HEK293 (cell line): Measurements from ENCODE around the gene SLC18A3.

Experiments
- CTCF ChIA-PET: fragments of 350-600 bp; formaldehyde crosslinking; extraction: SDS; loops from one replicate; lab custom pipeline; 2021; ENCODE audit warnings: antibody characterized with exemption; lab: Yijun Ruan, JAX
- POLR2A ChIA-PET: fragments of 300-600 bp; formaldehyde crosslinking; extraction: SDS; loops from one replicate; lab custom pipeline; 2020; ENCODE audit warnings: antibody characterized with exemption, inconsistent platforms; lab: Yijun Ruan, JAX
- H3K27ac ChIP-seq: fragments of 200-500 bp; sonication (Bioruptor generic); 2 replicates; pipeline ENCODE4 v1.5.1; 2014; ENCODE audit warnings: low read depth, low read length, control low read depth, inconsistent platforms; ENCODE audit errors: extremely low read depth
- H3K36me3 ChIP-seq, 2 experiments: fragments of 200-500 bp in 1 of 2; sonication (Bioruptor generic) in 1 of 2; 1 replicate in 1 of 2; 2 replicates in 1 of 2; pipeline ENCODE4 v1.5.1; 2014 to 2017; ENCODE audit warnings: inconsistent platforms in 2 of 2, low read length in 2 of 2; ENCODE audit not compliant: control insufficient read depth in 2 of 2, insufficient read depth in 1 of 2
- H3K4me1 ChIP-seq: fragments of 200-500 bp; sonication (Bioruptor generic); 2 replicates; pipeline ENCODE4 v1.5.1; 2014; ENCODE audit warnings: mild to moderate bottlenecking, low read length, inconsistent platforms; ENCODE audit not compliant: control insufficient read depth, insufficient read depth
- H3K4me3 ChIP-seq: 2 replicates; pipeline ENCODE4 v1.5.1; 2011; ENCODE audit warnings: low read depth, mild to moderate bottlenecking, control low read depth, low read length, moderate library complexity
- H3K9me3 ChIP-seq: fragments of 200-500 bp; sonication (Bioruptor generic); 2 replicates; pipeline ENCODE4 v1.5.1; 2014; ENCODE audit warnings: low read depth, low read length, inconsistent platforms; ENCODE audit not compliant: control insufficient read depth, insufficient read depth
- FEZF1 ChIP-seq: fragments of 450-650 bp; formaldehyde crosslinking; IDR thresholded peaks from 2 replicates; pipeline ENCODE4 v1.5.1; 2016; ENCODE audit warnings: missing biosample characterization, missing genetic modification characterization
- IKZF3 ChIP-seq: fragments of 450-650 bp; IDR thresholded peaks from 2 replicates; pipeline ENCODE4 v1.5.0; 2018; ENCODE audit warnings: missing biosample characterization, mild to moderate bottlenecking, missing genetic modification characterization, moderate library complexity
- KLF1 ChIP-seq: fragments of 450-650 bp; formaldehyde crosslinking; IDR thresholded peaks from 2 replicates; pipeline ENCODE4 v1.5.1; 2016; ENCODE audit warnings: missing biosample characterization, missing genetic modification characterization
- SP3 ChIP-seq: fragments of 450-650 bp; formaldehyde crosslinking; IDR thresholded peaks from 2 replicates; pipeline ENCODE4 v1.5.1; 2016; ENCODE audit warnings: missing biosample characterization, missing genetic modification characterization
- YY2 ChIP-seq: fragments of 450-650 bp; formaldehyde crosslinking; IDR thresholded peaks from 2 replicates; pipeline ENCODE4 v1.5.1; 2016; ENCODE audit warnings: missing biosample characterization, missing genetic modification characterization
- ZEB2 ChIP-seq: fragments of 450-650 bp; formaldehyde crosslinking; IDR thresholded peaks from 2 replicates; pipeline ENCODE4 v1.5.1; 2016; ENCODE audit warnings: missing biosample characterization, missing genetic modification characterization
- ZFHX2 ChIP-seq: fragments of 450-650 bp; formaldehyde crosslinking; conservative IDR thresholded peaks from 2 replicates; pipeline ENCODE4 v1.5.1; 2016; ENCODE audit warnings: missing biosample characterization, missing genetic modification characterization
- ZFP37 ChIP-seq: fragments of 450-650 bp; formaldehyde crosslinking; IDR thresholded peaks from 2 replicates; pipeline ENCODE4 v1.5.1; 2016; ENCODE audit warnings: missing biosample characterization, missing genetic modification characterization
- ZIC2 ChIP-seq: fragments of 450-650 bp; formaldehyde crosslinking; IDR thresholded peaks from 2 replicates; pipeline ENCODE4 v1.5.1; 2016; ENCODE audit warnings: missing biosample characterization, missing genetic modification characterization
- ZNF132 ChIP-seq: fragments of 450-650 bp; formaldehyde crosslinking; IDR thresholded peaks from 2 replicates; pipeline ENCODE4 v1.5.1; 2017; ENCODE audit warnings: missing biosample characterization, missing genetic modification characterization, borderline replicate concordance
- ZNF175 ChIP-seq: fragments of 450-650 bp; formaldehyde crosslinking; IDR thresholded peaks from 2 replicates; pipeline ENCODE4 v1.5.1; 2016; ENCODE audit warnings: missing biosample characterization, missing genetic modification characterization
- ZNF223 ChIP-seq: fragments of 450-650 bp; formaldehyde crosslinking; IDR thresholded peaks from 2 replicates; pipeline ENCODE4 v1.5.1; 2016; ENCODE audit warnings: missing biosample characterization, missing genetic modification characterization
- ZNF23 ChIP-seq: fragments of 450-650 bp; formaldehyde crosslinking; IDR thresholded peaks from 2 replicates; pipeline ENCODE4 v1.5.1; 2016; ENCODE audit warnings: missing biosample characterization, missing genetic modification characterization, borderline replicate concordance
- ZNF48 ChIP-seq: fragments of 450-650 bp; formaldehyde crosslinking; IDR thresholded peaks from 2 replicates; pipeline ENCODE4 v1.5.1; 2016; ENCODE audit warnings: missing biosample characterization, missing genetic modification characterization
- ZNF558 ChIP-seq: fragments of 450-650 bp; formaldehyde crosslinking; IDR thresholded peaks from 2 replicates; pipeline ENCODE4 v1.5.1; 2016; ENCODE audit warnings: missing biosample characterization, missing genetic modification characterization
- ZNF560 ChIP-seq: fragments of 450-650 bp; formaldehyde crosslinking; IDR thresholded peaks from 2 replicates; pipeline ENCODE4 v1.5.1; 2017; ENCODE audit warnings: missing biosample characterization, missing genetic modification characterization, borderline replicate concordance
- ZNF571 ChIP-seq: fragments of 450-650 bp; formaldehyde crosslinking; IDR thresholded peaks from 2 replicates; pipeline ENCODE4 v1.5.0; 2017; ENCODE audit warnings: missing biosample characterization, missing genetic modification characterization
- ZNF600 ChIP-seq: fragments of 450-650 bp; formaldehyde crosslinking; IDR thresholded peaks from 2 replicates; pipeline ENCODE4 v1.5.1; 2016; ENCODE audit warnings: missing biosample characterization, missing genetic modification characterization
- ZNF624 ChIP-seq: fragments of 450-650 bp; formaldehyde crosslinking; IDR thresholded peaks from 2 replicates; pipeline ENCODE4 v1.5.1; 2017; ENCODE audit warnings: missing biosample characterization, missing genetic modification characterization
- ZNF677 ChIP-seq: fragments of 450-650 bp; IDR thresholded peaks from 2 replicates; pipeline ENCODE4 v1.5.0; 2018; ENCODE audit warnings: missing biosample characterization, mild to moderate bottlenecking, missing genetic modification characterization, moderate library complexity
- ZNF701 ChIP-seq: fragments of 450-650 bp; formaldehyde crosslinking; IDR thresholded peaks from 2 replicates; pipeline ENCODE4 v1.5.1; 2016; ENCODE audit warnings: missing biosample characterization, missing genetic modification characterization
- ZNF76 ChIP-seq: fragments of 450-650 bp; formaldehyde crosslinking; IDR thresholded peaks from 2 replicates; pipeline ENCODE4; 2016; ENCODE audit warnings: low read depth, missing biosample characterization, missing genetic modification characterization, borderline replicate concordance
- ZNF777 ChIP-seq: fragments of 450-650 bp; formaldehyde crosslinking; IDR thresholded peaks from 2 replicates; pipeline ENCODE4 v1.5.1; 2017; ENCODE audit warnings: missing biosample characterization, missing genetic modification characterization, borderline replicate concordance
- ZNF843 ChIP-seq: fragments of 450-650 bp; formaldehyde crosslinking; IDR thresholded peaks from 2 replicates; pipeline ENCODE4 v1.5.1; 2016; ENCODE audit warnings: missing biosample characterization, missing genetic modification characterization
- TF ChIP-seq, protein P1 (sequence below): fragments of 450-650 bp; formaldehyde crosslinking; IDR thresholded peaks from 2 replicates; pipeline ENCODE4 v1.5.1; 2016; ENCODE audit warnings: missing biosample characterization, missing genetic modification characterization
- TF ChIP-seq, protein P2 (sequence below): fragments of 450-650 bp; formaldehyde crosslinking; IDR thresholded peaks from 2 replicates; pipeline ENCODE4 v1.5.1; 2016; ENCODE audit warnings: missing biosample characterization, missing genetic modification characterization
- TF ChIP-seq, protein P3 (sequence below): fragments of 450-650 bp; IDR thresholded peaks from 2 replicates; pipeline ENCODE4 v1.5.1; 2018; ENCODE audit warnings: missing biosample characterization, mild to moderate bottlenecking, missing genetic modification characterization

SLC18A3 gene

DNA sequence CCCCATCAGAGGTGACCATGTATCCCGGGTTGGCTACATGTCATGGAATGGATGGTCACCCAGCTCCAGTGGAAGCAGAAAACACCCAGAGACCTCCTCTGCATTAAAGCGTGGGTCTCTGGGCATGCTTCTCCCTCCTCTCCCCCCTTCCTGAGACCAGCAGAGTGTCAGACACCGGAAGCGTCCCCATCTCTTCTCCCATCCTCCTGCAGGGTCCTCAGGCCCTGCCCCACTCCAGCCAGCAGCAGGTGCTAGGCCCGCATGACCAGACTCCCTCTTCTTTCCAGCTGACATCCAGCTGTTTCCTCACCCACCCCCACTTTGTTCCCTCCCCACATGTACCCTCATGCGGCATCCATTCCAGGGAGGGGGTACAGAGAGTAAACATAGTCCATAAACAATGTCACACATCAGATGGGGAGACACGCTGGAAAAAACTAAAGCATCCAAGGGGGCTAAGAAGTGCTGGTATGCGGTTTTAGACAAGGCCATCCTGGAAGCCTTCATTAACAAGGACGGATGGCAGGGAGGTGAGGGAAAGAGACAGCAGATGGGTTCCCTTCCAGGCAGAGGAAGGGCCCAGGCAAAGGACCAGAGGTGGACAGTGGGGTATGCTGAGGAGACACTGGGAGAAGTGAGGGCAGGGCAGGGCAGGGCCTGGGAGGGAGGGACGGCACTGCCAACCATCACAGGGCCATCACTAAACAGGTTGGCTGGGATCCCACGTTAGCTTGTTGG is 12.5 kb upstream of the SLC18A3 start:
- no peaks in the 10 kb centered on the region for H3K9me3 ChIP-seq
- ChIA-PET CTCF (no interaction called here), POLR2A (no interaction called here)
- no peaks in the 10 kb centered on the region for H3K36me3 ChIP-seq
- H3K27ac ChIP-seq = no peak overlapping the region
- no peaks in the 10 kb centered on the region for H3K4me1 ChIP-seq
- TF ChIP-seq ZFHX2 (no peak), ZNF48 (no peak), ZNF132 (no peak), ZNF175 (tag by site-specific recombination) (no peak), ZNF23 (tag by site-specific recombination) (no peak)
- TF ChIP-seq, protein P1, sequence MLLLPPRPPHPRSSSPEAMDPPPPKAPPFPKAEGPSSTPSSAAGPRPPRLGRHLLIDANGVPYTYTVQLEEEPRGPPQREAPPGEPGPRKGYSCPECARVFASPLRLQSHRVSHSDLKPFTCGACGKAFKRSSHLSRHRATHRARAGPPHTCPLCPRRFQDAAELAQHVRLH = no peak
- H3K4me3 ChIP-seq = no peak overlapping the region

DNA sequence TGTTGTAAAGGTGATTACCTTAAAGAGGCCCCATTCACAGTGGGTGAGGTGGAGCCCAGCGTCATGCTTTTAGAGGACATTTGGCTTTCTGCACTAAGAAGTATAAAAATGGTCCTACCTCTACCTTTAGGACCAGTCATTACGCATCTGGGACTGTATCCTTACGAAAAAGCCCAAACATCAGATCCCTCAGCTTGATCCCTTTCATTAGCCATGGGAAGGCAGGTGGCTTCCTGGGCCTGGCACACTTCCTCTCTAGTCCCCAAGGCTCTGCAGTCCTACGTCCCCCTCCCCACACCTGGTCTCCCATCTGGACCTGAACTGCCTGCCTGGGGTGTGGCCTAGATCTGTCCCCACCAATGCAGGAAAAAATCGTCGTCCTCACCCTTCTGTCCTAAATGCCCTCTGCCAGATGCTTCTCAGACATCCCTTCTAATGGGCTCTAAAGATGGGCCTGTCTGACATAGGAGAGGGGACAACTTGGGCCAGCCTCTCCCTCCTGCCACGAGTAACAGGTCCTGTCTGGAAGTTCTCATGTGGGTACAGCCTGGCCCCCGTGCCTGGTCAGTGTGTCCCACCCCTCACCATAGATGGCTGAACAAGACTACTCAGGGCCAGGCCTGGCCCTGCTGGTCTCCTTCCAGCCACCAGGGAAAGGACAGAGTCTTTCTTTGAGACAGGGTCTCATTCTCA is 11.8 kb upstream of the SLC18A3 start:
- H3K4me1 ChIP-seq = no peaks in the 10 kb centered on the region
- H3K4me3 ChIP-seq = no peak overlapping the region
- CTCF ChIA-PET = no interaction called here
- TF ChIP-seq ZNF843 = no peak
- TF ChIP-seq ZEB2 (tag by site-specific recombination) = no peak
- no peak for TF ChIP-seq ZNF76 (tag by site-specific recombination)
- no peak for TF ChIP-seq ZNF677 (tag by site-specific recombination)
- no peak for TF ChIP-seq KLF1 (tag by site-specific recombination)
- TF ChIP-seq ZNF600 (tag by site-specific recombination) = no peak
- no peak for TF ChIP-seq ZNF571 (tag by site-specific recombination)
- no peak for TF ChIP-seq SP3 (tag by site-specific recombination)
- no peak for TF ChIP-seq ZNF223 (tag by site-specific recombination)
- no peak for TF ChIP-seq ZNF777 (tag by site-specific recombination)
- TF ChIP-seq ZFP37 (tag by site-specific recombination) = no peak
- no peak for TF ChIP-seq IKZF3 (tag by site-specific recombination)
- TF ChIP-seq ZNF132 = no peak
- no peak for TF ChIP-seq ZIC2 (tag by site-specific recombination)
- no peak for TF ChIP-seq FEZF1
- no peaks in the 10 kb centered on the region for H3K36me3 ChIP-seq
- POLR2A ChIA-PET = no interaction called here
- no peak overlapping the region for H3K27ac ChIP-seq
- H3K9me3 ChIP-seq = no peaks in the 10 kb centered on the region

DNA sequence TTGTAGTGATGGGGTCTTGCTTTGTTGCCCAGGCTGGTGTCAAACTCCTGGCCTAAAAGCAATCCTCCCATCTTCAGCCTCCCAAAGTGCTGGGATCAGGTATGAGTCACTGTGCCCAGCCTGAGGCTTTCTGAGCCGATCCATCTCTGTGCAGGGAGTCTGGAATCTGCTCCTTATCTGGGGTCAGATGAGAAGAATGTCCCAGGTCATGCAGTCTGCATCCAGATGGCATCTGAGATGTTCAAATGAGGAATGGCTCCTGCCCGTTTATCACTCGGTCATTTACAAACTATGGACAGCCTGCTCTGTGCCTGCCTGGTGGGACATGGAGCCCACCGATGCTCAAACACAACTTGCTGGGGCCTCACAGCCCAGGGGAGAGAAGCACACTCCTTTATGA is 11.1 kb upstream of the SLC18A3 start:
- Histone ChIP-seq H3K9me3 (no peaks in the 10 kb centered on the region), H3K4me3 (no peak overlapping the region), H3K4me1 (no peaks in the 10 kb centered on the region), H3K27ac (no peak overlapping the region), H3K36me3 (no peaks in the 10 kb centered on the region)
- ChIA-PET CTCF (no interaction called here), POLR2A (no interaction called here)
- TF ChIP-seq ZNF624 (tag by site-specific recombination) (no peak), IKZF3 (tag by site-specific recombination) (no peak), ZNF132 (no peak), YY2 (tag by site-specific recombination) (no peak), ZNF223 (tag by site-specific recombination) (no peak), ZNF701 (no peak), SP3 (tag by site-specific recombination) (no peak), ZNF560 (tag by site-specific recombination) (no peak), ZNF558 (tag by site-specific recombination) (no peak)
- TF ChIP-seq, protein P2, sequence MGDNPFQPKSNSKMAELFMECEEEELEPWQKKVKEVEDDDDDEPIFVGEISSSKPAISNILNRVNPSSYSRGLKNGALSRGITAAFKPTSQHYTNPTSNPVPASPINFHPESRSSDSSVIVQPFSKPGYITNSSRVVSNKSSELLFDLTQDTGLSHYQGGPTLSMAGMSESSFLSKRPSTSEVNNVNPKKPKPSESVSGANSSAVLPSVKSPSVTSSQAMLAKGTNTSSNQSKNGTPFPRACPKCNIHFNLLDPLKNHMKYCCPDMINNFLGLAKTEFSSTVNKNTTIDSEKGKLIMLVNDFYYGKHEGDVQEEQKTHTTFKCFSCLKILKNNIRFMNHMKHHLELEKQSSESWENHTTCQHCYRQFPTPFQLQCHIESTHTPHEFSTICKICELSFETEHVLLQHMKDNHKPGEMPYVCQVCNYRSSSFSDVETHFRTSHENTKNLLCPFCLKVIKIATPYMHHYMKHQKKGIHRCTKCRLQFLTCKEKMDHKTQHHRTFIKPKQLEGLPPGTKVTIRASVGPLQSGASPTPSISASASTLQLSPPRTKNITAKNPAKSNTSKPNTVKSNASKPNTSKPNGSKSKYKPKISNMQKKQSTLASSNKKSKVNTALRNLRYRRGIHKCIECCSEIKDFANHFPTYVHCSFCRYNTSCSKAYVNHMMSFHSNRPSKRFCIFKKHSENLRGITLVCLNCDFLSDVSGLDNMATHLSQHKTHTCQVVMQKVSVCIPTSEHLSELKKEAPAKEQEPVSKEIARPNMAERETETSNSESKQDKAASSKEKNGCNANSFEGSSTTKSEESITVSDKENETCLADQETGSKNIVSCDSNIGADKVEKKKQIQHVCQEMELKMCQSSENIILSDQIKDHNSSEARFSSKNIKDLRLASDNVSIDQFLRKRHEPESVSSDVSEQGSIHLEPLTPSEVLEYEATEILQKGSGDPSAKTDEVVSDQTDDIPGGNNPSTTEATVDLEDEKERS (tag by site-specific recombination) = no peak
- TF ChIP-seq, protein P3, sequence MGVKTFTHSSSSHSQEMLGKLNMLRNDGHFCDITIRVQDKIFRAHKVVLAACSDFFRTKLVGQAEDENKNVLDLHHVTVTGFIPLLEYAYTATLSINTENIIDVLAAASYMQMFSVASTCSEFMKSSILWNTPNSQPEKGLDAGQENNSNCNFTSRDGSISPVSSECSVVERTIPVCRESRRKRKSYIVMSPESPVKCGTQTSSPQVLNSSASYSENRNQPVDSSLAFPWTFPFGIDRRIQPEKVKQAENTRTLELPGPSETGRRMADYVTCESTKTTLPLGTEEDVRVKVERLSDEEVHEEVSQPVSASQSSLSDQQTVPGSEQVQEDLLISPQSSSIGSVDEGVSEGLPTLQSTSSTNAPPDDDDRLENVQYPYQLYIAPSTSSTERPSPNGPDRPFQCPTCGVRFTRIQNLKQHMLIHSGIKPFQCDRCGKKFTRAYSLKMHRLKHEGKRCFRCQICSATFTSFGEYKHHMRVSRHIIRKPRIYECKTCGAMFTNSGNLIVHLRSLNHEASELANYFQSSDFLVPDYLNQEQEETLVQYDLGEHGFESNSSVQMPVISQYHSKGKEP = no peak
